ENCODE results near the gene SLC26A6.

The SLC26A6 gene

GRCh38 chr3:48660800-48661400, 25.6 kb upstream of the SLC26A6 start:
- DNase-seq (ENCODE audit: low spot score) = no peak

- no peak for DNase-seq (ENCODE audit: low spot score)
These were observed 21.6 kb upstream of the SLC26A6 start for GRCh38 chr3:48656841-48657281.

GRCh38 chr3:48656061-48656840, 21.0 kb upstream of the SLC26A6 start:
- peak; percentile 81 for DNase-seq (ENCODE audit: low spot score)

GRCh38 chr3:48655606-48656005, 20.3 kb upstream of the SLC26A6 start:
- no peak for DNase-seq (ENCODE audit: low spot score)

- no peak for DNase-seq (ENCODE audit: low spot score)
These were observed 19.8 kb upstream of the SLC26A6 start for GRCh38 chr3:48655063-48655462.

GRCh38 chr3:48652923-48653715, 17.9 kb upstream of the SLC26A6 start:
- DNase-seq (ENCODE audit: low spot score) = no peak

- DNase-seq (ENCODE audit: low spot score) = no peak
These were observed 16.5 kb upstream of the SLC26A6 start for GRCh38 chr3:48651771-48652170.

- no peak for DNase-seq (ENCODE audit: low spot score)
These were observed 15.5 kb upstream of the SLC26A6 start for GRCh38 chr3:48650723-48651122.

GRCh38 chr3:48648188-48648850, 13.1 kb upstream of the SLC26A6 start:
- DNase-seq (ENCODE audit: low spot score) = no peak

GRCh38 chr3:48647714-48648113, 12.5 kb upstream of the SLC26A6 start:
- no peak for DNase-seq (ENCODE audit: low spot score)

- no peak for DNase-seq (ENCODE audit: low spot score)
These were observed 9.9 kb upstream of the SLC26A6 start for GRCh38 chr3:48644898-48645760.

GRCh38 chr3:48642605-48643004, 7.3 kb upstream of the SLC26A6 start:
- no peak for DNase-seq (ENCODE audit: low spot score)

GRCh38 chr3:48641396-48641795, 6.1 kb upstream of the SLC26A6 start:
- no peak for DNase-seq (ENCODE audit: low spot score)

GRCh38 chr3:48639944-48640606, 4.8 kb upstream of the SLC26A6 start:
- DNase-seq (ENCODE audit: low spot score) = no peak

- DNase-seq (ENCODE audit: low spot score) = no peak
These were observed 2.0 kb upstream of the SLC26A6 start for GRCh38 chr3:48637305-48637704.

GRCh38 chr3:48636149-48636655, 941 bp upstream of the SLC26A6 start:
- DNase-seq (ENCODE audit: low spot score) = peak; percentile 40

GRCh38 chr3:48634661-48635221, 520 bp downstream of the SLC26A6 start:
- peak; percentile 48 for DNase-seq (ENCODE audit: low spot score)

GRCh38 chr3:48633743-48634142, 1.5 kb downstream of the SLC26A6 start:
- no peak for DNase-seq (ENCODE audit: low spot score)

- no peak for DNase-seq (ENCODE audit: low spot score)
These were observed 2.0 kb downstream of the SLC26A6 start for GRCh38 chr3:48633256-48633655.

All from kidney capillary endothelial cell (primary cell).